COLO668 (cell line): ENCODE data around the gene COX6A2.

Experiments
- DNase-seq: peaks from one replicate; lab custom pipeline; 2025; ENCODE audit not compliant: unreplicated experiment; lab: John Stamatoyannopoulos, UW

COX6A2 gene

DNA sequence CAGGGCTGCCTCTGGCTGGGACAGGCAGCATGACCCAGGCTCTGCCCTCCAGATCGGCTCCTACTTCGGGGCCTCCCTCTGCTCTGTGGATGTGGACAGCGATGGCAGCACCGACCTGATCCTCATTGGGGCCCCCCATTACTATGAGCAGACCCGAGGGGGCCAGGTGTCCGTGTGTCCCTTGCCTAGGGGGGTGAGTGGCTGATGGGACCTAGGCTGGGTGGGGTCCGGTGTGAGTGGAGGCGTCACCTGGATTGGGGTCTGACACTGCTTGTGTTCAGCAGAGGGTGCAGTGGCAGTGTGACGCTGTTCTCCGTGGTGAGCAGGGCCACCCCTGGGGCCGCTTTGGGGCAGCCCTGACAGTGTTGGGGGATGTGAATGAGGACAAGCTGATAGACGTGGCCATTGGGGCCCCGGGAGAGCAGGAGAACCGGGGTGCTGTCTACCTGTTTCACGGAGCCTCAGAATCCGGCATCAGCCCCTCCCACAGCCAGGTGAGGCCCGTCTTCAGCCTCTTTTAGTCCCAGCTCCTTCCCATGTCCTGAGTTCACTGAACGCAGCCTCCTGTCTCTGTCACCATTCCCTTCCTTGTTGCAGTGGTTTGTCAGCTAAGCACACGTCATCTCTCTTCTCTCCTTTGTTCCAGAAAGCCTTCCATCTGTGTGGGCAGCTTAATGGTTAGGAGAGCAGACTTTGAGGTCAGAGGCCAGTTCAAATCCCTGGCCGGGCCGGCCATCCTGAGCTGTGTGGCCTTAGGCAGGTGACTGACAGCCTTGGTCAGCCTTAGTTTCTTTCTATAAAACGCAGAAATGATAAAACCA is 16.9 kb downstream of the COX6A2 start:
- DNase-seq: no peak

DNA sequence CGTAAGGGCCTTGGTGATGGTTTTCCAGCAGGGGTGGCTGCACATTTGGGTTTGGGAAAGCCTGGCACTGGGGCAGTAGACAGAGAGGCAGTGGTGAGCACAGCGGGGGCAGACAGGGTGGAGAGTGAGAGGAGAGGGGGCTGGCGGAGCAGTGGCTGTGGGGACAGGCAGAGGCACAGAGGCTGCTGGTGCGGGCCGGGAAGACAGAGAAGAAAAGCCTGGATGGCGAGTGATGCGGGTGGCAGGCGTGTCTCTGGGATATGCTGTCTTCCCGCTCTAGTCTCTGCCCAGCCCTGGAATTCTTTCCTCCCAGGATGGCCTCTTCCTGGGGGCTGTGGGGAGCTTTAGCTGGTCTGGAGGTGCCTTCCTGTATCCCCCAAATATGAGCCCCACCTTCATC is 18.1 kb downstream of the COX6A2 start:
- no peak for DNase-seq

DNA sequence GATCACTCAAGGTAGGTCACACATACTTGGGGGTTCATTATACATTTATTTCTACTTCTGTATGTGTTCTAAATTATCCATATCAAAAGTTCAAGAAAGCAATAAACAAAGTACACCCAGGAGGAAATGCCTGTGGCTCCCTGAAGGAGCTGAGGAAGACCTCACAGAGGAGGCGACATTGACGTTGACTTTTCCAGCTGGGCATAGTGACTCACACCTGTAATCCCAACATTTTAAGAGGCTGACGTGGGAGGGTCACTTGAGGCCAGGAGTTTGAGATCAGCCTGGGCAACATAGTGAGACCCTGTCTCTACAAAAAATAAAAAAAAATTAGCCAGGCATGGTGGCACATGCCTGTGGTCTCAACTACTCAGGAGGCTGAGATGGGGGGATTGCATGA is 18.7 kb downstream of the COX6A2 start:
- DNase-seq: no peak

DNA sequence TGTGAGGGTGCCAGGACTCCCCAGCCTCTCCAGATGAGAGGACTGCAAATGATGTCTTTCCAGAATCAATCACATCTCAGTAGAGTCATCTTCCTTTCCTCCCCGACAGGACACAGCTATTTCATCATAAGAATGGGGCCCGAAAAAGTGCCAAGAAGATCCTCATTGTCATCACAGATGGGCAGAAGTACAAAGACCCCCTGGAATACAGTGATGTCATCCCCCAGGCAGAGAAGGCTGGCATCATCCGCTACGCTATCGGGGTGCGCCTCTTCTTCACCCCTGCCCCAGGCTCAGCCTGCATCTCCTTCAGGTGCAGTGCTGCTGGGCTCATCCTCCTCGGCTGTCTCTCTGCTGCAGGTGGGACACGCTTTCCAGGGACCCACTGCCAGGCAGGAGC is 20.8 kb downstream of the COX6A2 start:
- DNase-seq: no peak

DNA sequence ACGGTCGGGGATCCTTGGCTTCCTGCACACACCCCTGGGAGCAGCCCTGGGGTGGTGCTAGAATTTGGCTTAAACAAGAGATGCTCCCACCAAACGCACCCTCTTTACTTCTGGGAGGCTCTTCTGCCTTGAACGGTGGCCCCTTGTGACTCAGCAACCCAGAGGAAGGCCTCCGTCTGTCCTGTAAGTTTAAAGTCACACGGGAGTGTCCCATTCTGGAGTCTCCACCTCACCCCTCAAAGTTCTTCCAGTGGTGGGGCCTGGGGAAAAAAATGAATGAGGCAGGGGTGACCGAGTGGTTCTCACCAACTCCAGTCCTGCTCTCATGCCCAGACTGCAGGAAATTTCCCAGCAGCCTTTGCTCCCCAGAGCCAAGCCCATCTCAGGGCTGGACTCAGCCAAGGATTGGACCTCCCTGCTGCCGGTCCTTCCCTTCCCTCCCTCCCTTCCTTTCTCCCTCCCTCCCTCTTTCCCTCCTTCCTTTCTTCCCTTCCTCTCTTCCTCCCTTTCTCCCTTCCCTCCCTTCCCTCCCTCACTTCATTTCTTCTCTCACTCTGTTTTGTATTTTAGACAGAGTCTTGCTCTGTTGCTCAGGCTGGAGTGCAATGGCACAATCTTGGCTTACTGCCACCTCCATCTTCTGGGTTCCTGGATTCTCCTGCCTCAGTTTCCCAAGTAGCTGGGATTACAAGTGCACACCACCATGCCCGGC is 23.7 kb downstream of the COX6A2 start:
- no peak for DNase-seq

DNA sequence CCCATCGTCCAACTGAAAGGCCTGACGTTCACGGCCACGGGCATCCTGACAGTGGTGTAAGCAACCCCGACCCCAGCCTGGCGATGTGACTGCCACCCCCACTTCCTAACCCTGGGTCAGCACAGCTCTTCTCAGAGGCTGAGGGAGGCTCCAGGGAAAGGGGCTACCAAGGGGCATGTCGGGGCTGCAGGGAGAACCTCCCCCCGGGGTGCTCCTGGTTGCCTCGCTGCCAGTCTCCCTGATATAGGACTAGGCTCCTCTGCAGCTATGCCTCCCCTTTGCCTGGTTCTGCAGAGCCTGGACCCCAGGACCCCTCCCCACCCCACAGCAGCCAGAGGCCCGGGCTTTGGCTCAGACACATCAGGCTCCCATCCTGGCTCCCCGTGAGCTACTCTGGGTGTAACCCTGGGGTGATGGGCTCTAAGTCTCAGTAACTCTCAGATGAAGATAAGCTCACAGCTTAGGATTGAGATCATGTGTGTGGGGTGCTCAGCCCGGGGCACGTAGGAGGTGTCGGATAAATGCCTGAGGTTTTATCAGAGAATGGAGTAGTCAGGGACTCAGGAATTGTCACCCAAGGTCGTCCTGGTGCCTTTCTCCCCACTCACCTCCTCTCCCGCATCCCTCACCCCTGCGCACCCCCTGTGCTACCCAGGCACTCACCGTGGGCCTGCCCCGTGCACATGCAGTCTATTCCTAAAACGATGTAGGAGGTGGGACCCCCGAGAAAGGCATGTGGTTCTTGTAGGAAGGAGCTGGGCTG is 24.4 kb downstream of the COX6A2 start:
- no peak for DNase-seq

DNA sequence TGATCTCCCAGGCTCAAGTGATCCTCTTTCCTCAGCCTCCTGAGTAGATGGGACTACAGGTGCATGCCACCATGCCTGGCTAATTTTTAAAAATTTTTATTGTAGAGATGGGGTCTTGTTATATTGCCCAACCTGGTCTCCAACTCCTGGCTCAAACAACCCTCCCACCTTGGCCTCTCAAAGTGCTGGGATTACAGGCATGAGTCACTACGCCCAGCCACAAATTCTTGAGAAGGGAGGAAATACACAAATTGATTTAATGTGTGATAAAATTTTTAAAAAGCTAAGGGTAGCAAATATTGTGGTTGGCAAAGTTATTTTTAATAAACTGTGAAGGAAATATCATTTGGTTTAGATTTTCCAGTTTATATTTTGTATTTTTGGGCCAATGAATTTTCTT is 25.5 kb downstream of the COX6A2 start:
- DNase-seq: no peak

DNA sequence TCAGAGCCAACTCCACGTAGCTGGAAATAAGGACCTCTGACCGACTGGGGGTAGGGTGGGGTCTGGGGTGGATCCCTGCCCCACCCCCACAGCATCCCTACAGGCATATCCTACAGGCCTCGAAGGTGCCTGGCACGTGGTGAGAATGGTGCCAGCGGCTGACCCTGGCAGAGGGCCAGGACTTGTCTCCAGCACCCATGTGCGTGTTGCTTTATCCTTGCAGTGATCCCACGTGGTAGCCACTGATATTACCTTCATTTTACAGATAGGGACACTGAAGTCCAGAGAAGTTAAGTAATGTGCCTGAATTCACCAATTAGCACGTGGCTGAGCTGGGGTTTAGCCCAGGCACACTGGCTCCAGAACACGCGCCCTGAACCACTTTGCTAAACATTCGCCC is 26.7 kb downstream of the COX6A2 start:
- no peak for DNase-seq

DNA sequence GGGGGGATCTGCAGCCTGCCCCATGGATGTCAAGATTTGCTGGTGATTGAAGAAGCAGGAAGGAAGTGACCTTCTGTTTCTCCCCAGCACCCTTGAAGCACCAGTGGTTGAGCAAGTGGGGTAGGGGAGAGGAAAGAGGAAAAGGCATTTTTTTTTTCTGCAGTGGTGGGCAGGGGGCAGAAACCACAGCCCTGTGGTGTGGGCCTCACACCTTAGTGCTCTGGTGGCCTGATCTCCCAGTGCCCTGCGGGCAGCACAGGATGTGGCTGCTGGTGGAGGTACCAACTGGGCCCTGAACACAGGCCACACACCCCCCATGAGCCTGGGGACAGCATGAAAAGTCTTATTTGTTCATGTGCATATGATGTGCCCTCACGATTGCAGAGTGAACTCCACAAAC is 28.0 kb downstream of the COX6A2 start:
- DNase-seq: no peak

DNA sequence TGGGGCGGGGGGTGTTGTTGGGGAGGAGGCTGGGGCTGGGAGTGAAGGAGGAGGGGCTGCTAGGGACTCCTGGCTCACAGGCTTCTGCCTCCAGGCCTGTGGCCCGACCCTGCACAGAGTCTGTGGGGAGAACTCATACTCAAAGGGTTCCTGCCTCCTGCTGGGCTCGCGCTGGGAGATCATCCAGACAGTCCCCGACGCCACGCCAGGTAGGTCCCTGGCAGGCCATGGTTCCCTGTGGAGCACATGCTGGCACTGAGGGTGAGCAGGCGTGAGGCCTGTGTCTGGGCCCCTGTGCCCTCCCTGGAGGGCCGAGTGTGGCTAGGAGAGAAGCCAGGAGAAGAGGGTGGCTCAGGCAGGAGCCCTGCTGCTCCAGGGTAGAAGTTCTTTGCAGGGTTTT is 30.5 kb downstream of the COX6A2 start:
- no peak for DNase-seq

DNA sequence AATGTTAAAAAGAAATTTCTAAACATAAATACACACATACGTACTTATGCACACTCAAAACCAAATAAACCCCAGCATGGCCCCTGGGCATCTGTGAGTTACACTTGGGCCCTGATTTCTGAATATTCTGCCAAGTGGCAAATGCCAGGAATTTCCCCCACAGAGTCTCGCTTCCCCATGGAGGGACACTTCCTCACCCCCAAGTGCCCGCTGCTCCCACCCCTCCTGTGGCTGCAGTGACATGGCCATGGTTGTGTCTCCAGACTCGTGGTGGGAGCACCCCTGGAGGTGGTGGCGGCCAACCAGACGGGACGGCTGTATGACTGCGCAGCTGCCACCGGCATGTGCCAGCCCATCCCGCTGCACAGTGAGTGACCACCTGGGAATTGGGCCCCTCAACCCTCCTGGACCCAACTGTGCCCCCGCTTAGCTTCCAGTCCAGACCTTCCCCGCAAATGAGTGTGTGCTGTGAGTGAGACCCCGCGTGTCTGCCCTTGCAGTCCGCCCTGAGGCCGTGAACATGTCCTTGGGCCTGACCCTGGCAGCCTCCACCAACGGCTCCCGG is 31.0 kb downstream of the COX6A2 start:
- no peak for DNase-seq

DNA sequence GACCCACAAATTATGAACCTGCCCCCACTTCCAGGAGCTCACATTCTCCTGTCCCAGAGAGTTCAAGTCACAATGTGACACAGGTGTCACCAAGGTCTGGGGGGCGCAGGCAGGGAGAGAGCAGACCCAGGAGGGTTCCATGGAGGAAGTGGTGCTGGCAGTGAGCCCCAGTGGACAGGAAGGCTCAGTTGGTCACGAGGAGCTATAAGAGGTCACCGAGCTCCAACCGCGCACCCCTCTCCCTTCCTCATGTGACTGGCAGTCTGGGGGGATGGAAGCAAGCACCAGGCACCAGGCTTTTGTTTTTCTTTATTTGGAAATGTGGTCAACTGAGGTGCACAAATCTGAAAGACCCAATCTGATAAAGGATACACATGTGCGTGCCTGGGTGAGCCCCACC is 32.5 kb downstream of the COX6A2 start:
- no peak for DNase-seq

DNA sequence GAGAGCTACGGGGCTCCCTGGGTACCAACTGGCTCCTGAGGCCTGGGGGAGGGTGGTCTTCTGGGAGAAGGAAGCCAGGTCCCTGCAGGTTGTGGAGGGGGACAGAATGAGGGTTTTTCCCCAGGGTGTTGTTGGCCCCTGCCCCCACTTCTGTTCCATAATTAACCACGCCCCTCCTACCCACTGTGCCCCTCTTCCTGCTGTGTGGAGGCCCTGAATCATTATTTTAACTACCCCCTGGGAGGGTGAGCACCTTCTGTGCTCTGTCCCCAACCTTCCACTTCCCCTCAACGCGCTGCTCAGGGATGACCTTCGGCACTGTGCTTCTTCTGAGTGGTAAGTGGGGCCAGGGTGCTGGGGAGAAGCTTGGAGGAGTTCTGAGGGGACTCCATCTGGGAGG is 35.1 kb downstream of the COX6A2 start, which contains the start of gene ITGAD:
ITGAD (plus strand) TSS at position 280 of the 400 bp plus-strand sequence; CDS start at position 306, 26 bp downstream.
- DNase-seq: no peak

DNA sequence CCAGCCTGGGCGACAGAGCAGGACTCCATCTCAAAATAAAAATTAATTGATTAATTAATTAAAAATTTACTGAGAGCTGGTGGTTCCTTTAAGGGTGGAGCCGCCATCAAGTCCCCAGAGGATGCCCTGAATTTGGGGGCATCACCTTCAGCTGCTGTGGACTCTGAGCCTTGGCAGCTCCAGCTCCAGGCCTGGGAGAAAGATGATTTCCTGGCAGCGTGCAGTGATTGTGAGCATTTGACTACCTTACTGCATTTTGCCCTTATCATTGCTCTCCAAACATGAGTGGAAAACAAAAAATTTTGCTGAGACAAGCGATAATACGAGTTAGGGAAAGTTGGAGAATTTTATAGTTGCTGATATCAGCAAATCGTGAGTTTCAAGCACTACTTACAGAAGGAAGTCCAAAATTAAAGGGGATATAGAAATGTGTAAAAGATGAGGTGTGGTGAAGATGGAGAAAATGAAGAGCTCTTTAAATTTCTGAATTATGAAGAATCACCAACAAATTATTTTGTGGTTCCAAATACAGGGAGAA is 37.6 kb downstream of the COX6A2 start:
- no peak for DNase-seq

DNA sequence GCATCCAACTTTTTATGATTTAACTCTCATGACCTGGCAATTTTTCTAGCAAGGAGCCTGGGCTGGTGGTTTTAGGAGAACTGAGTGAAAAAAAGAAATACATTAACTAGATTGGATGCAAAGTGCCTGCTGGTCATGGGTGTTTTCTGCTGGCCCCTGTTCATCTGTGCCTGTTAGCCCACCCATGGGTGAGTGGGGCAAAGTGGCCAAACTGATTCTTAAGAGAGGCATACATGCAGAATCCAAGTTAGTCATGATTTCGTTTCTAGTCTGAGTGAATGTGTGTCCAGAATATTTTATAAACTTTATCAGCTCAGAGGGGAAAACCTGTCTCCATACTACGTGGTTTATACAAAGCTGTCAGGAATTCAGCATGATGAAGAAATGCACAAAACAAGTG is 39.6 kb downstream of the COX6A2 start:
- no peak for DNase-seq

DNA sequence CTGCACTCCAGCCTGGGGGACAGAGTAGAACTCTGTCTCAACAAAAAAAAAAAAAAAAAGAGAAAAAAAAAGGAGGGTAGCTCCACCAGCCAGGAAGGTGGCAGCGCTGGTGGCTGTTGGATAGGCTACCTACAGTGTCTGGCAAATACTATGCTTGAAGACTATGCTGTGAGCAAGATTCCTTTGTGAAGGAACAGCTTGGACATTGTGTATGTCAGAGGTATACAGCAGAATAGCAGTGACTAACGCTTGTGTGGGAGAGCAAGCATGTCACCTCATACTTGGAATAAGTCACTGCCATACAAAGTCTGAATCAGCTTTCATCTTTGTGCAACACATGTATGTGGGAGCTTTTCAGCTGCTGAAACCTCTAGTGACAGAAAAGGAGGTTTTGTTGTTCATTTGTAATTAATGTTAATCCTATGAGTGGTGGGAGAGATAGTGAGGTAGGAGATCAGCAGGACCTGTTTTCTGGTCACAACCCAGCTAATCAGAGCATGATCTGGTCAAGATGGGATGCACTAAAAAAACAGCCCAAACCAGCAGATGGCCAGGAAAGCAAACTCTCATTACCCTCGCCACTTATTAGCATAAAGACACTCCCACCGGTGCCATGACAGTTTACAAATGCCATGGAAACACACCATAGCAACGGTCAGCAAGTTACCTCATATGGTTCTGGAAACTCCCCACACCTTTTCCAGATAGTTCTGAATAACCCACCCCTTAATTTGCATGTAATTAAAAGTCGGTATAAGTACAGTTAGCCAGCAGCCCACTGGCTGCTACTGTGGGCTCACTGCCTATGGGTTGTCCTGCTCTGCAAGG is 41.8 kb downstream of the COX6A2 start:
- no peak for DNase-seq

DNA sequence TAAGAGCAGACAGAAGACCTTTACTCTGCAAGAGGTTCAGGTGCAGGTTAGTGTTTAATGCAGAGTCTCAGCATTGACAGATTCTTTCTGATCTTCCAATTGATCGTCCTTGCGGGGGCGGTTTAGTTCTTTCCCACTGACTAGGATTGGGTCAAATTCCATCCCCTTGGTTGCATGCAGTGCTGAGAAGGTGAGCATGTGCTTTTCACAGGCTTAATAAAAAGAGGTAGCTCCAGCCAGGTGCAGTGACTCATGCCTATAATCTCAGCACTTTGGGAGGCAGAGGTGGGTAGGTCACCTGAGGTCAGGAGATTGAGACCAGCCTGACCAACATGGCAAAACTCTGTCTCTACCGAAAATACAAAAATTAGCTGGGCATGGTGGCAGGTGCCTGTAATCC is 42.5 kb downstream of the COX6A2 start:
- DNase-seq: no peak

DNA sequence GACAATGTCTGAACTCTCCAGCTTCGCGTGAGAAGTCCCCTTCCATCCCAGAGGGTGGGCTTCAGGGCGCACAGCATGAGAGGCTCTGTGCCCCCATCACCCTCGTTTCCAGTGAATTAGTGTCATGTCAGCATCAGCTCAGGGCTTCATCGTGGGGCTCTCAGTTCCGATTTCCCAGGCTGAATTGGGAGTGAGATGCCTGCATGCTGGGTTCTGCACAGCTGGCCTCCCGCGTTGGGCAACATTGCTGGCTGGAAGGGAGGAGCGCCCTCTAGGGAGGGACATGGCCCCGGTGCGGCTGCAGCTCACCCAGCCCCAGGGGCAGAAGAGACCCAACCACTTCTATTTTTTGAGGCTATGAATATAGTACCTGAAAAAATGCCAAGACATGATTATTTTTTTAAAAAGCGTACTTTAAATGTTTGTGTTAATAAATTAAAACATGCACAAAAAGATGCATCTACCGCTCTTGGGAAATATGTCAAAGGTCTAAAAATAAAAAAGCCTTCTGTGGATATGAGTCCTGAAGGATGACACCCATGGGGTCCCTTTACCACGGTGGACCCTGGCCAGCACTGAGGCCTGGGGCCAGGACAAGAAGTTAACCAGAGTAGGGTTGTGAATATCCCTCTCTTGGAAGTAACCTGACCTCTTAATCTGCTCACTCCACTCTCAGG is 45.5 kb downstream of the COX6A2 start:
- peak; percentile 50 for DNase-seq

DNA sequence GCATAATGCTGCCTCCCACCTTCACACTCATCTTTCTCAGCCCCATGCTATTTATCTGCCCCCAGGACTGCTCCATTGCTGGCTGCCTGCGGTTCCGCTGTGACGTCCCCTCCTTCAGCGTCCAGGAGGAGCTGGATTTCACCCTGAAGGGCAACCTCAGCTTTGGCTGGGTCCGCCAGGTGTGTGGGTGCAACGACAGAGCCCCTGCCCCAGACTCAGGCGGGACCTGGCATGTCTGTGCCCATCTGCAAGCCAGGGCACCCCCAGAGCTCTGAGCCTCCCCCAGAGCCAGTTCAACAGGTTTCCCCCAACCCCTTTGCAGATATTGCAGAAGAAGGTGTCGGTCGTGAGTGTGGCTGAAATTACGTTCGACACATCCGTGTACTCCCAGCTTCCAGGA is 48.0 kb downstream of the COX6A2 start:
- DNase-seq: no peak
